ENCODE results near the gene FAM120A.

- TF ChIP-seq CTCF (conservative IDR thresholded peaks at IDR 0.05; ENCODE audit: low read length) (no peak), EZH2phosphoT487 (IDR thresholded peaks at IDR 0.05; ENCODE audit: borderline replicate concordance) (no peak)
These were observed 79.9 kb downstream of the FAM120A start for GRCh38 chr9:93531374-93531773.
